Activated naive CD4-positive, alpha-beta T cell (primary cell): ENCODE data around the gene TICAM2.

Experiments
- DNase-seq, 4 experiments: peaks; one replicate each; lab custom pipeline; 2025; lab: John Stamatoyannopoulos, UW

TICAM2 gene

GRCh38 chr5:115531787-115532367 lies 70.4 kb downstream of the TICAM2 start:
- DNase-seq, result no peak

- no peak for DNase-seq
Measured at GRCh38 chr5:115531380-115531779, 70.9 kb downstream of the TICAM2 start.

GRCh38 chr5:115530426-115530825 lies 71.9 kb downstream of the TICAM2 start:
- DNase-seq, result no peak
